ENCODE measurements around the gene KCNE3. TPM values are rescaled to one million over a fixed set of nuclear protein-coding genes. Genes with fewer than 3 reads are reported as not detected.

KCNE3 gene, protein sequence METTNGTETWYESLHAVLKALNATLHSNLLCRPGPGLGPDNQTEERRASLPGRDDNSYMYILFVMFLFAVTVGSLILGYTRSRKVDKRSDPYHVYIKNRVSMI
- total RNA-seq: not detected

DNA sequence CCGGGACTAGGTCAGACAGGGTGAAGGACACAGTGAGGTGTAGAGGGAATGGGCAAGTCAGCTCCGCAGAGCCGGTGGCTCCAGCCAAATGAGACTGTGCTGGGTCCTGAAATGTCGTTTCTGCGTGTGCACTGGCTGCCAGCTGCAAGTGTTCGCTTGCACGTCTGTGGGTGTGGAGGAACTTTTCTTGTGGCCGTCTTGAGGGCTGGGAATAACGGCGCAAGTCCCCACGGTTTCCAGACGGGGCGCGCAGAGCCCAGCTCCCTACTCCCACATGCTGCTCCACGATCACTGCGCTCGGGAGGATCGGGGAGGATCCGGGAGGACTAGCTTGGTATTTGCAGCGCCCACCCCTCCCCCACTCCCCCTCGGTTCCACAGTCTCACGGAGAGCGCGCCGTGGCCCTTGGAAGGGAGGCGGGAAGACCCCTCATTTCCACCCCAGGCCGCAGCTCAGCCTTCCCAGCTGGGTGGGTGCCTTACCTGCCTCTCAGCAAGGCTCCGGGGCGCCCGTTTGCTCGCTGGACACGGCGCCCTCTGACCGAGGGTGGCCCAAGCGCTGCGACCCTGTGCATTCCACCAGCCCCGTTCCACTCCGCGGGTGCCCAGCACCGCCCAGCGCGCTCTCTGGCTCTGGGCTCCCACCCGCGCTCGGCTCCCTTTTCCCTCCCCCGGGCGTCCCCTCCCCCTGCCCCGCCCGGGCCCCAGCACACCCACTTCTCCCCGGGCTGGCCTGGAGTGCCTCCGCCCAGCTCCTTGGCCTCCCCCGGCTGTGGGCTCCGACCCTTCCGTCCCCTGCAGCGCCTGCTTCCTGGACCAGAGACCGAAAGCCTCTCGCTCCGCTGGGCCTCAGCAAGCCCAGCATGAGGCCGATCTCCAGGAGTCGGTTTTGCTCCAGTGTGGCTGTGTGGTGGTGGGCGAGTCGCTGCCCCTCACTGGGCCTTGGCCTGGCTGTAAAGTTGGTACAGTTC, at the start of gene KCNE3:
TSS of gene KCNE3 (minus strand) at position 634 of the 970 bp plus-strand sequence. CDS start 9,986 bp downstream, outside the sequence.
- ChIA-PET POLR2A (no interaction called here), CTCF (no interaction called here)
- H3K36me3 Mint-ChIP-seq (ENCODE audit: low read depth): no peaks in the 10 kb centered on the region
- H3K27ac Mint-ChIP-seq: no peak within 1 kb of the TSS
- no peaks in the 10 kb centered on the region for H3K9me3 Mint-ChIP-seq
- no peak for ATAC-seq
- H3K27me3 Mint-ChIP-seq: peaks cover 28% of the 10 kb centered on the region
- H3K4me1 Mint-ChIP-seq (ENCODE audit: low read depth): peaks cover 7% of the 10 kb centered on the region
- intact Hi-C loops (cut with micrococcal nuclease): no loop called here
- TF ChIP-seq, protein P1, sequence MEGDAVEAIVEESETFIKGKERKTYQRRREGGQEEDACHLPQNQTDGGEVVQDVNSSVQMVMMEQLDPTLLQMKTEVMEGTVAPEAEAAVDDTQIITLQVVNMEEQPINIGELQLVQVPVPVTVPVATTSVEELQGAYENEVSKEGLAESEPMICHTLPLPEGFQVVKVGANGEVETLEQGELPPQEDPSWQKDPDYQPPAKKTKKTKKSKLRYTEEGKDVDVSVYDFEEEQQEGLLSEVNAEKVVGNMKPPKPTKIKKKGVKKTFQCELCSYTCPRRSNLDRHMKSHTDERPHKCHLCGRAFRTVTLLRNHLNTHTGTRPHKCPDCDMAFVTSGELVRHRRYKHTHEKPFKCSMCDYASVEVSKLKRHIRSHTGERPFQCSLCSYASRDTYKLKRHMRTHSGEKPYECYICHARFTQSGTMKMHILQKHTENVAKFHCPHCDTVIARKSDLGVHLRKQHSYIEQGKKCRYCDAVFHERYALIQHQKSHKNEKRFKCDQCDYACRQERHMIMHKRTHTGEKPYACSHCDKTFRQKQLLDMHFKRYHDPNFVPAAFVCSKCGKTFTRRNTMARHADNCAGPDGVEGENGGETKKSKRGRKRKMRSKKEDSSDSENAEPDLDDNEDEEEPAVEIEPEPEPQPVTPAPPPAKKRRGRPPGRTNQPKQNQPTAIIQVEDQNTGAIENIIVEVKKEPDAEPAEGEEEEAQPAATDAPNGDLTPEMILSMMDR (IDR thresholded peaks at IDR 0.05): no peak
- H3K4me3 Mint-ChIP-seq: no peak within 1 kb of the TSS
- DNase-seq: no peak

DNA sequence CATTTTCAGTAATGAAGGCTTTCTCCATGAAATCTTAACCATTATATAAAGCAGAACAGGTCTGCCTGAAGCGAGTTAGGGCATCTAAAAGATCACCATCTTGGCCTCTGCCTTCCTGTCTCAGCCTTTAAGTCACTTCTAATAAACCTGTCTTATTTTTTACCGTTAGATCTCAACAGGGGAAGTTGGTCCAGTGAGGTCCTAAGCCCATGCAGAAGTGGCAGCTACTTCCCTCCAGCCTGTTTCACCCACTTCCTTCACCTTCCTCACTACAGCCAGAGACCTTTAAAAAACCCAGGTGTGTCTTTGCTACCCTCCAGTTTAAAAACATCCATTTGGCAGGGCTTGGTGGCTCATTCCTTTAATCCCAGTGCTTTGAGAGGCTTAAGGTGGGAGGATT, 40.2 kb upstream of the KCNE3 start:
- Mint-ChIP-seq H3K4me1 (ENCODE audit: low read depth) (no peaks in the 10 kb centered on the region), H3K36me3 (ENCODE audit: low read depth) (peaks cover 2% of the 10 kb centered on the region), H3K27ac (no peak overlapping the region), H3K9me3 (peaks cover 3% of the 10 kb centered on the region), H3K4me3 (no peak overlapping the region), H3K27me3 (peaks cover 1% of the 10 kb centered on the region)
- intact Hi-C loops (cut with micrococcal nuclease): no loop called here
- POLR2A ChIA-PET: no interaction called here
- DNase-seq (no peak), ATAC-seq (no peak)
- TF ChIP-seq, protein P1 (IDR thresholded peaks at IDR 0.05): no peak
- CTCF ChIA-PET: interaction anchor here (1.2 to 1.3 kb wide), 2 partner anchors 118 to 252 kb away, joined by 3 read pairs; no protein-coding TSS in a partner anchor

DNA sequence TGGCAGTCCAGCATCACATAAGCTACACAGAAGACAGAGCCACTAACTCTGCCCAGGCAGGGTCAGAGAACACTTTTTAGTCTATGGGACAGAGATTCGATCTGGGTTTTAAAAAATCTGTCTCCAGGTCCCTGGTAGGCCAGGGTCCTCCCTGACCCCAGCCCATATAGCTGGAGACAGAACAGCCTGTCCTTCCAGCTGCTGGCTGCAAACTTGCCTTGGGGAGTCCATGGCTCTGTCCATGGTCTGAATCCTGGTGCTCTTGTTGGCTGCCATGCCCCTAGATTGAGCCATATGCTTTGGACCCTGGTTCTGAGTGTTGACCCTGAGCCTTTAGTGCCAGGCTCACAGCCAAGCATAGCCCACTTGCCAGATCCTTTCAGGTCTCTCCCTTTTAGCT, 39.5 kb upstream of the KCNE3 start:
- Mint-ChIP-seq H3K4me1 (ENCODE audit: low read depth) (no peaks in the 10 kb centered on the region), H3K9me3 (peaks cover 5% of the 10 kb centered on the region), H3K27ac (no peak overlapping the region), H3K36me3 (ENCODE audit: low read depth) (peaks cover 3% of the 10 kb centered on the region), H3K4me3 (no peak overlapping the region), H3K27me3 (peaks cover 1% of the 10 kb centered on the region)
- no peak for DNase-seq
- no peak for ATAC-seq
- ChIA-PET POLR2A (no interaction called here), CTCF (interaction anchor here (1.2 kb wide), 1 partner anchor 251 kb away, joined by 3 read pairs; no protein-coding TSS in a partner anchor)
- TF ChIP-seq, protein P1 (IDR thresholded peaks at IDR 0.05): no peak
- intact Hi-C loops (cut with micrococcal nuclease): no loop called here

- CTCF ChIA-PET: interaction anchor here (1.4 kb wide), 1 partner anchor 56 kb away, joined by 3 read pairs; no protein-coding TSS in a partner anchor
- no peaks in the 10 kb centered on the region for H3K4me1 Mint-ChIP-seq (ENCODE audit: low read depth)
- H3K27me3 Mint-ChIP-seq: peaks cover 1% of the 10 kb centered on the region
- no peak overlapping the region for H3K27ac Mint-ChIP-seq
- peaks cover 5% of the 10 kb centered on the region for H3K9me3 Mint-ChIP-seq
- DNase-seq (no peak), ATAC-seq (no peak)
- POLR2A ChIA-PET: no interaction called here
- no peak overlapping the region for H3K4me3 Mint-ChIP-seq
- TF ChIP-seq, protein P1 (IDR thresholded peaks at IDR 0.05): no peak
- peaks cover 3% of the 10 kb centered on the region for H3K36me3 Mint-ChIP-seq (ENCODE audit: low read depth)
- intact Hi-C loops (cut with micrococcal nuclease): no loop called here
Measured at GRCh38 chr11:74505911-74506310, 38.6 kb upstream of the KCNE3 start.
